ENCODE measurements around the gene PIGP.
A peak's percentile ranks its signal among the peaks of the same experiment; 100 is the strongest.

Gene PIGP

DNA sequence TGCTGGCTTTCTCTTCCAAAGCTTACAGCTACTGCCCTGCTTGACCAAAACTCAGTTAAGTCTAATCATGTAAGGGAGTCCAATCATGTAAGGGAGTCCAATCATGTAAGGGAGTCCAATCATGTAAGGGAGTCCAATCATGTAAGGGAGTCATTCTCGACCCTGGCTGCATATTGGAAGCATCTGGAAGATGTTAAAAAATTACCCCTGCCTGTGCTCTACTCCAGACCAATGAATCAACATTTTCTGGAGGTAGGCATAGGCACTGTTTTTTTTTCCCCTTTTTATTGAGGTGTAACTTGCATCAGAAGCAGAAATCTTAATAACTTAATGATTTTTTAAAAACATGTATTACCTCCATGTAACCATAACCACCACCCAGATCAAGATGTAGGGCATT, 9.4 kb downstream of the PIGP start:
- no peak overlapping the region for H3K4me3 ChIP-seq (ENCODE audit: low read depth, low read length)
- DNase-seq (ENCODE audit: low read depth): no peak
- TF ChIP-seq, protein P1, sequence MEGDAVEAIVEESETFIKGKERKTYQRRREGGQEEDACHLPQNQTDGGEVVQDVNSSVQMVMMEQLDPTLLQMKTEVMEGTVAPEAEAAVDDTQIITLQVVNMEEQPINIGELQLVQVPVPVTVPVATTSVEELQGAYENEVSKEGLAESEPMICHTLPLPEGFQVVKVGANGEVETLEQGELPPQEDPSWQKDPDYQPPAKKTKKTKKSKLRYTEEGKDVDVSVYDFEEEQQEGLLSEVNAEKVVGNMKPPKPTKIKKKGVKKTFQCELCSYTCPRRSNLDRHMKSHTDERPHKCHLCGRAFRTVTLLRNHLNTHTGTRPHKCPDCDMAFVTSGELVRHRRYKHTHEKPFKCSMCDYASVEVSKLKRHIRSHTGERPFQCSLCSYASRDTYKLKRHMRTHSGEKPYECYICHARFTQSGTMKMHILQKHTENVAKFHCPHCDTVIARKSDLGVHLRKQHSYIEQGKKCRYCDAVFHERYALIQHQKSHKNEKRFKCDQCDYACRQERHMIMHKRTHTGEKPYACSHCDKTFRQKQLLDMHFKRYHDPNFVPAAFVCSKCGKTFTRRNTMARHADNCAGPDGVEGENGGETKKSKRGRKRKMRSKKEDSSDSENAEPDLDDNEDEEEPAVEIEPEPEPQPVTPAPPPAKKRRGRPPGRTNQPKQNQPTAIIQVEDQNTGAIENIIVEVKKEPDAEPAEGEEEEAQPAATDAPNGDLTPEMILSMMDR (IDR thresholded peaks at IDR 0.05; ENCODE audit: low read depth, low read length): no peak
- TF ChIP-seq, protein P2, sequence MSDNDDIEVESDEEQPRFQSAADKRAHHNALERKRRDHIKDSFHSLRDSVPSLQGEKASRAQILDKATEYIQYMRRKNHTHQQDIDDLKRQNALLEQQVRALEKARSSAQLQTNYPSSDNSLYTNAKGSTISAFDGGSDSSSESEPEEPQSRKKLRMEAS (IDR thresholded peaks at IDR 0.05; ENCODE audit: low read depth, low read length): no peak
- no peak for TF ChIP-seq MYC (IDR thresholded peaks at IDR 0.05; ENCODE audit: low read depth, low read length)
- no peak for TF ChIP-seq POLR2A (IDR thresholded peaks at IDR 0.05; ENCODE audit: extremely low read depth, insufficient read length)

DNA sequence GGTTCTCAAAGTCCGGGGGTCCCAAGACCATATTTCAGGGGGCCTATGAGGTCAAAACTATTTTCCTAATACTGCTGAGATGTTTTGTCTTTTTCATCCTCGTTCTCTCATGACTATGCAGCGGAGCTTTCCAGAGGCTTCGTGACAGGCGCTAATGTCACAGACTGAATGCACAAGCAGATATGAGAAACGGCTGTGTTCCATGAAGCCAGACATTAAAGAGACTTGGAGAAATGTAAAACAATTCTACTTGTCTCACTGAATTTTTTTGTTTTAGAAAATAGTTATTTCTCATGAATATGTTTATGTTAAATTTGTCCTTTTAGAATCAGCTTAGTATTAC, 10.3 kb downstream of the PIGP start:
- no peak for DNase-seq (ENCODE audit: low read depth)
- no peak overlapping the region for H3K4me3 ChIP-seq (ENCODE audit: low read depth, low read length)
- TF ChIP-seq, protein P2 (IDR thresholded peaks at IDR 0.05; ENCODE audit: low read depth, low read length): no peak
- no peak for TF ChIP-seq POLR2A (IDR thresholded peaks at IDR 0.05; ENCODE audit: extremely low read depth, insufficient read length)
- TF ChIP-seq, protein P1 (IDR thresholded peaks at IDR 0.05; ENCODE audit: low read depth, low read length): no peak
- no peak for TF ChIP-seq MYC (IDR thresholded peaks at IDR 0.05; ENCODE audit: low read depth, low read length)

DNA sequence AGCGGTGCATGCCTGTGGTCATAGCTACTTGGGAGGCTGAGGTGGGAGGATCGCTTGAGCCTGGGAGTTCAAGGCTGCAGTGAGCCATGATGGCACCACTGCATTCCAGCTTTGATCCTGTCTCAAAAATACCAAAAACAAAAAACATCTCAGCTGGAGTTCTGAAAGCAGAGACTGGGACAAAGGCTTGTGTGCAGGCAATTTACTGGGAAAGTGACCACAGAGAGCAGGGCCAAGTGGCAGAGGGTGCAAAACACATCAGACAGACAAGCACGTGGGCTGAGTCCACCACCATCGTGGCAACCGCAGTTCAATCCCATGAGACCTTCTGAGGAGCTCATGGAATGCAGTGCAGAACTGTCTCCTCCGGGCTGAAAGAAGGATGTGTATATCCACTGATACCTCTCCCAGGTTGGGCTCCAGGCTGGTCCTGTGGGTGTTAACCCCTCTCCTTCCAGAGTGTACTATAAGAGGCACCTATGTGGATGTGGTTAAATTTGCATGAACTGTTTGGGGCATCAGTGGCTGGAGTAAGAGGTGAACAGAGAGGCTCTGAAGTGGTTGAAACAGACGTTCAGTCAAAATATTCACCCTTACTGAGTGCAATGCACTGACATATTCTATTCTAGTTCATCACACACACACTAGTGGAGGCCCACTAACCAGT, 10.8 kb downstream of the PIGP start:
- TF ChIP-seq, protein P1 (IDR thresholded peaks at IDR 0.05; ENCODE audit: low read depth, low read length): no peak
- TF ChIP-seq MYC (IDR thresholded peaks at IDR 0.05; ENCODE audit: low read depth, low read length) (no peak), POLR2A (IDR thresholded peaks at IDR 0.05; ENCODE audit: extremely low read depth, insufficient read length) (no peak)
- TF ChIP-seq, protein P2 (IDR thresholded peaks at IDR 0.05; ENCODE audit: low read depth, low read length): no peak
- peak; percentile 20 for DNase-seq (ENCODE audit: low read depth)
- no peak overlapping the region for H3K4me3 ChIP-seq (ENCODE audit: low read depth, low read length)

DNA sequence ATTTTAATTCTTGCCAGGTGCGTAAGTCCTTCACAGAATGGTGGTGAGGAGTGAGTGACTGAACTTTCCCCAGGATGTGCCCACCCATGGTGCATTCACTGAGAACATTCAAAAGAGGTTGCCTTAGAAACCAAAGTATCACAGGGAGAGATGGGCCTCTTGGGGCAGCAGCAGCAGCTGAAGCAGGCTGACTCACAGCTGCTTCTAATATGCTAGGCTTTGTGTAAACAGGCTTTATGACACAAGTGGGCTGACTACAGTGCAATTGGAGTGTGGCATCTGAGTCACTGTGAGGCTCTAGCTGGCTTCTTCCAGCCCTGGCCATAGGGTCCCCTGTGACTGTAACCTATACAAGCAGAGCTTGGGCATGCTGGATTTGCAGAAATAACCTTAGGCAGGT, 12.6 kb downstream of the PIGP start:
- peak; percentile 68 for DNase-seq (ENCODE audit: low read depth)
- TF ChIP-seq, protein P2 (IDR thresholded peaks at IDR 0.05; ENCODE audit: low read depth, low read length): no peak
- TF ChIP-seq POLR2A (IDR thresholded peaks at IDR 0.05; ENCODE audit: extremely low read depth, insufficient read length) (no peak), MYC (IDR thresholded peaks at IDR 0.05; ENCODE audit: low read depth, low read length) (no peak)
- TF ChIP-seq, protein P1 (IDR thresholded peaks at IDR 0.05; ENCODE audit: low read depth, low read length): no peak
- no peak overlapping the region for H3K4me3 ChIP-seq (ENCODE audit: low read depth, low read length)

DNA sequence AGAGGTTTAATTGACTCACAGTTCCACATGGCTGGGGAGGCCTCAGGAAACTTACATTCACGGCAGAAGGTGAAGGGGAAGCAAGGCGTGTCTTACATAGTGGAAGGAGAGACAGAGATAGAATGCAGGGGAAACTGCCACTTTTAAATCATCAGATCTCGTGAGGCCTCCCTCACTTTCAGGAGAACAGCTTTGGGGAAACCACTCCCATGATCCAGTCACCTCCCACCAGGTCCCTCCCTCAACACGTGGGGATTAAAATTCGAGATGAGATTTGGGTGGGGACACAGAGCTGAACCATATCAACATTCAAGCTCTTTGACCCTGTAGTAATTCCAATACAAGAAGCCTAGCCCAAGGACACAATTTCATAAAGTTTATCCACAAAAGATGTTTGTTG, 13.7 kb downstream of the PIGP start:
- no peak overlapping the region for H3K4me3 ChIP-seq (ENCODE audit: low read depth, low read length)
- no peak for DNase-seq (ENCODE audit: low read depth)
- TF ChIP-seq, protein P2 (IDR thresholded peaks at IDR 0.05; ENCODE audit: low read depth, low read length): no peak
- no peak for TF ChIP-seq POLR2A (IDR thresholded peaks at IDR 0.05; ENCODE audit: extremely low read depth, insufficient read length)
- TF ChIP-seq, protein P1 (IDR thresholded peaks at IDR 0.05; ENCODE audit: low read depth, low read length): no peak
- no peak for TF ChIP-seq MYC (IDR thresholded peaks at IDR 0.05; ENCODE audit: low read depth, low read length)

All from NB4 (cell line).